Right lobe of liver (tissue), 6 donors: ENCODE measurements around the gene PGS1. TPM values are rescaled to one million over a fixed set of nuclear protein-coding genes. Genes with fewer than 3 reads are reported as not detected.

Experiments used
- ATAC-seq, 4 donors: fragments of 200-7000 bp; cut with Tn5 transposase; one replicate each; pipeline ENCODE4 v1.9.1; 2020; ENCODE audit warnings: mild to moderate bottlenecking in 4 of 4, moderate library complexity in 4 of 4
- DNase-seq, 3 donors: peaks; one replicate each; pipeline ENCODE4 v3.0.0-alpha.2; 2020
- H3K27ac ChIP-seq, 3 donors: fragments of 200-600 bp; one replicate each; pipeline ENCODE4 v1.8.0; 2022
- H3K27me3 ChIP-seq, 2 donors: fragments of 200-600 bp; one replicate each; pipeline ENCODE4 v1.8.0; 2022
- H3K36me3 ChIP-seq, 4 donors: fragments of 200-600 bp; sonication (generic) in 1 of 4; one replicate each; pipeline versions ENCODE4 v1.5.1 to v1.8.0; 2017 to 2022; ENCODE audit warnings: control low read depth in 1 of 4
- H3K4me1 ChIP-seq, 4 donors: fragments of 200-600 bp; sonication (generic) in 1 of 4; one replicate each; pipeline versions ENCODE4 v1.5.1 to v1.8.0; 2017 to 2022; ENCODE audit warnings: control low read depth in 1 of 4
- H3K4me3 ChIP-seq, 3 donors: fragments of 200-600 bp; one replicate each; pipeline ENCODE4 v1.8.0; 2022
- H3K9me3 ChIP-seq, 4 donors: fragments of 200-600 bp; sonication (generic) in 1 of 4; one replicate each; pipeline versions ENCODE4 v1.5.1 to v1.8.0; 2017 to 2022; ENCODE audit warnings: control low read depth in 1 of 4
- CTCF ChIP-seq, 4 donors: fragments of 200-600 bp in 3 of 4; fragments of 450-650 bp in 1 of 4; IDR thresholded peaks; one replicate each; pipeline versions ENCODE4 v1.5.1 to v1.8.0; 2016 to 2022; ENCODE audit warnings: antibody characterized with exemption in 4 of 4, mild to moderate bottlenecking in 2 of 4
- POLR2A ChIP-seq: fragments of 450-650 bp; IDR thresholded peaks from one replicate; pipeline ENCODE4 v1.6.1; 2017; ENCODE audit warnings: antibody characterized with exemption, mild to moderate bottlenecking
- WGBS: methylation state at CpG from one replicate; pipeline ENCODE4 v1.1.6; 2018; ENCODE audit warnings: low coverage, low lambda C conversion rate; ENCODE audit not compliant: insufficient coverage; ENCODE audit errors: missing lambda C conversion rate; 5-methylcytosine and 5-hydroxymethylcytosine counted together
- intact Hi-C, 2 donors: fragments of 100-400 bp; cut with DNase I; formaldehyde crosslinking; loops; one replicate each; pipeline versions ENCODE4 v1.11.2 to v1.14.1; 2022
- total RNA-seq, 6 experiments: library from RNA; depleted of rRNA in 2 of 6; stranded (reverse); fragments of >200 nt in 2 of 6; fragmentation: NEBNext Ultra II Directional in 3 of 6; extraction: Animal tissue kit (Norgen Biotek cat#: 25700) in 3 of 6; gene quantifications; one replicate each; pipeline versions ENCODE4 v1.1.0 to v1.2.4, GENCODE V29; 2016 to 2023
- donor health status: DM: no; HTN: yes; CAD: no.
- donor health status: DM: no; HTN: no; CAD: no.
- donor health status: DM: no; HTN: no; CAD: no.
- donor health status: DM: no; HTN: yes; CAD: no.
- donor health status: DM: no; HTN: yes; CAD: no.

The PGS1 gene
- total RNA-seq, 6 experiments from 2014 or later = 8.8 to 17.5 (median 13.4) TPM

- Histone ChIP-seq H3K27me3 (no peaks in the 10 kb centered on the region), H3K36me3 (peaks cover 4 to 26% (median 5%) of the 10 kb centered on the region in 4 donors), H3K4me1 (peaks cover 0 to 14% (median 0%) of the 10 kb centered on the region in 4 donors), H3K9me3 (no peaks in the 10 kb centered on the region), H3K27ac (no peak overlapping the region), H3K4me3 (no peak overlapping the region)
- TF ChIP-seq POLR2A (no peak), CTCF (IDR thresholded peaks at IDR 0.05) (no peak)
- WGBS = 64% methylated on average over 8 of the region's 8 CpGs
- DNase-seq = no peak
- ATAC-seq = no peak
- intact Hi-C loops = loop anchor here (2.0 to 10.0 kb wide), 5 partner anchors 55 to 171 kb away; partner anchors contain the start of gene SOCS3 (in 1 of the 2)
Observed at GRCh38 chr17:78422267-78422605, 43.8 kb downstream of the PGS1 start.

- WGBS = 76% methylated on average over 17 of the region's 20 CpGs
- ATAC-seq = no peak
- H3K4me1 ChIP-seq = peaks cover 0 to 14% (median 0%) of the 10 kb centered on the region in 4 donors
Observed at GRCh38 chr17:78422872-78423588, 44.6 kb downstream of the PGS1 start.

GRCh38 chr17:78423961-78424675, 45.7 kb downstream of the PGS1 start:
- 85% methylated on average over 13 of the region's 18 CpGs for WGBS

More at GRCh38 chr17:78422872-78423588, 44.6 kb downstream of the PGS1 start:
- Histone ChIP-seq H3K9me3 (no peaks in the 10 kb centered on the region), H3K27ac (no peak overlapping the region), H3K4me3 (no peak overlapping the region), H3K36me3 (peaks cover 5 to 26% (median 5%) of the 10 kb centered on the region in 4 donors), H3K27me3 (no peaks in the 10 kb centered on the region)
- TF ChIP-seq POLR2A (no peak), CTCF (IDR thresholded peaks at IDR 0.05) (no peak)
- no peak for DNase-seq
- intact Hi-C loops = loop anchor here (2.0 to 10.0 kb wide), 5 partner anchors 56 to 172 kb away; partner anchors contain the start of gene SOCS3 (in 1 of the 2)

GRCh38 chr17:78425429-78425828, 47.0 kb downstream of the PGS1 start:
- no peak for TF ChIP-seq POLR2A
- TF ChIP-seq CTCF (IDR thresholded peaks at IDR 0.05) = no peak
- Histone ChIP-seq H3K36me3 (peaks cover 0 to 16% (median 5%) of the 10 kb centered on the region in 4 donors), H3K27ac (no peak overlapping the region), H3K4me1 (peaks cover 0 to 8% (median 0%) of the 10 kb centered on the region in 4 donors), H3K27me3 (no peaks in the 10 kb centered on the region), H3K4me3 (no peak overlapping the region), H3K9me3 (no peaks in the 10 kb centered on the region)
- peak in 1 of 4 donors; percentile 33 for ATAC-seq
- WGBS = 65% methylated on average over 5 of the region's 17 CpGs
- DNase-seq = no peak
- intact Hi-C loops = loop anchor here in 1 of 2 donors (10.0 kb wide), 1 partner anchor 141 kb away; no protein-coding TSS in a partner anchor

More at GRCh38 chr17:78423961-78424675, 45.7 kb downstream of the PGS1 start:
- no peaks in the 10 kb centered on the region for H3K27me3 ChIP-seq
- intact Hi-C loops = loop anchor here (2.0 to 10.0 kb wide), 5 partner anchors 57 to 173 kb away; partner anchors contain the start of gene SOCS3 (in 1 of the 2)
- no peak overlapping the region for H3K4me3 ChIP-seq
- no peaks in the 10 kb centered on the region for H3K9me3 ChIP-seq
- DNase-seq (no peak), ATAC-seq (no peak)
- H3K27ac ChIP-seq = no peak overlapping the region
- peaks cover 0 to 8% (median 0%) of the 10 kb centered on the region in 4 donors for H3K4me1 ChIP-seq
- TF ChIP-seq CTCF (IDR thresholded peaks at IDR 0.05) = no peak
- no peak for TF ChIP-seq POLR2A
- peaks cover 5 to 26% (median 6%) of the 10 kb centered on the region in 4 donors for H3K36me3 ChIP-seq
